Nephron progenitor cell (in vitro differentiated cells): ENCODE results near the gene SSX2IP.
A peak's percentile ranks its signal among the peaks of the same experiment; 100 is the strongest.
"Not testable (repeated sequence)": the region's sequence is repeated elsewhere in the genome, so short reads cannot be mapped to it uniquely, and the experiment has no call there.

ENCODE experiments used
- DNase-seq: peaks from one replicate; pipeline ENCODE4 v3.0.0; 2021
- H3K27ac Mint-ChIP-seq: 2 replicates; pipeline ENCODE4 v1.8.0; 2021; ENCODE audit warnings: mild to moderate bottlenecking, moderate library complexity, mixed read lengths
- H3K27me3 Mint-ChIP-seq: 2 replicates; pipeline ENCODE4 v1.8.0; 2021; ENCODE audit warnings: mild to moderate bottlenecking, low read depth, mixed read lengths; ENCODE audit not compliant: poor library complexity
- H3K36me3 Mint-ChIP-seq: 2 replicates; pipeline ENCODE4 v1.8.0; 2021; ENCODE audit warnings: low read depth, mixed read lengths
- H3K4me1 Mint-ChIP-seq: 2 replicates; pipeline ENCODE4 v1.8.0; 2021; ENCODE audit warnings: mixed read lengths
- H3K4me3 Mint-ChIP-seq: 2 replicates; pipeline ENCODE4 v1.8.0; 2021; ENCODE audit warnings: mild to moderate bottlenecking, moderate library complexity, mixed read lengths
- H3K9me3 Mint-ChIP-seq: 2 replicates; pipeline ENCODE4 v1.8.0; 2021; ENCODE audit warnings: mild to moderate bottlenecking, moderate library complexity, mixed read lengths
- TF ChIP-seq, protein P1 (sequence below): fragments of 200-600 bp; sonication (generic); IDR thresholded peaks from 2 replicates; pipeline ENCODE4 v1.5.0; 2021; ENCODE audit warnings: antibody characterized with exemption

SSX2IP gene

DNA sequence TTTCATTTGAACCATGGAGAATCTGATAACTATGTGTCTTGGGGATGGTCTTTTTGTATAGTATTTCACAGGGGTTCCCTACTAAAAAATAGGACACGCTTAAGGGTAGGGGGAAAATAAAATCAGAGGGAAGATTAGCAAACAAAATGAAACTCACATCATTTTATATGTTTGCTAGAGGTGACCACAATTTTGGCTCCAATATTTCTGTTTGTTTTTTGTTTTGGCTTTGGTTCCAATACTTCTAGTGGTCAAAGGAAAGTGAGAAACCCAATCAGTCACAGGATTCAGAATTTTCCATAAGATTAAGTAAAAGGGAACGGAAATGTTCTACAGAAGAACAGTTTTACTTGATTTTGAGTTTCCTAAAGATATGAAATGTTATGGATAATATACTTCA, 42.3 kb upstream of the SSX2IP start:
- H3K27me3 Mint-ChIP-seq = peaks cover 10% of the 10 kb centered on the region
- peaks cover 33% of the 10 kb centered on the region for H3K9me3 Mint-ChIP-seq
- H3K36me3 Mint-ChIP-seq = peaks cover 9% of the 10 kb centered on the region
- H3K4me3 Mint-ChIP-seq = no peak overlapping the region
- no peak for DNase-seq
- H3K27ac Mint-ChIP-seq = no peak overlapping the region
- H3K4me1 Mint-ChIP-seq = no peaks in the 10 kb centered on the region
- TF ChIP-seq, protein P1, sequence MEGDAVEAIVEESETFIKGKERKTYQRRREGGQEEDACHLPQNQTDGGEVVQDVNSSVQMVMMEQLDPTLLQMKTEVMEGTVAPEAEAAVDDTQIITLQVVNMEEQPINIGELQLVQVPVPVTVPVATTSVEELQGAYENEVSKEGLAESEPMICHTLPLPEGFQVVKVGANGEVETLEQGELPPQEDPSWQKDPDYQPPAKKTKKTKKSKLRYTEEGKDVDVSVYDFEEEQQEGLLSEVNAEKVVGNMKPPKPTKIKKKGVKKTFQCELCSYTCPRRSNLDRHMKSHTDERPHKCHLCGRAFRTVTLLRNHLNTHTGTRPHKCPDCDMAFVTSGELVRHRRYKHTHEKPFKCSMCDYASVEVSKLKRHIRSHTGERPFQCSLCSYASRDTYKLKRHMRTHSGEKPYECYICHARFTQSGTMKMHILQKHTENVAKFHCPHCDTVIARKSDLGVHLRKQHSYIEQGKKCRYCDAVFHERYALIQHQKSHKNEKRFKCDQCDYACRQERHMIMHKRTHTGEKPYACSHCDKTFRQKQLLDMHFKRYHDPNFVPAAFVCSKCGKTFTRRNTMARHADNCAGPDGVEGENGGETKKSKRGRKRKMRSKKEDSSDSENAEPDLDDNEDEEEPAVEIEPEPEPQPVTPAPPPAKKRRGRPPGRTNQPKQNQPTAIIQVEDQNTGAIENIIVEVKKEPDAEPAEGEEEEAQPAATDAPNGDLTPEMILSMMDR = no peak

DNA sequence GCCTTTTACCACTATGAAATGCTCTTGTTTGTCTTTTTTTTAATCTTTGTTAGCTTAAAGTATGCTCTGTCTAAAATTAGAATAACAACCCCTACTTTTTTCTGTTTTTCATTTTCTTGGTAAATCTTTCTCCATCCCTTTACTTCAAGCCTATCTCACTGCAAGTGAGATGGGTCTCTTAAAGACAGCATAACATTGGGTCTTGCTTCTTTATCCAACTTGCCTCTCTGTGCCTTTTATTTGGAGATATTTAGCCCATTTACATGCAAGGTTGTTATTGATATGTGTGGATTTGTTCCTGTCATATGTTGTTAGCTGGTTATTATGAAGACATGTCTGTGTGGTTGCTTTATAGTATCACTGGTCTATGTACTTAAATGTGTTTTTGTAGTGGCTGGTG, 41.3 kb upstream of the SSX2IP start:
- H3K36me3 Mint-ChIP-seq = peaks cover 9% of the 10 kb centered on the region
- H3K4me3 Mint-ChIP-seq = no peak overlapping the region
- H3K4me1 Mint-ChIP-seq = no peaks in the 10 kb centered on the region
- peaks cover 10% of the 10 kb centered on the region for H3K27me3 Mint-ChIP-seq
- no peak for DNase-seq
- TF ChIP-seq, protein P1 = no peak
- H3K9me3 Mint-ChIP-seq = peaks cover 33% of the 10 kb centered on the region
- H3K27ac Mint-ChIP-seq = no peak overlapping the region

DNA sequence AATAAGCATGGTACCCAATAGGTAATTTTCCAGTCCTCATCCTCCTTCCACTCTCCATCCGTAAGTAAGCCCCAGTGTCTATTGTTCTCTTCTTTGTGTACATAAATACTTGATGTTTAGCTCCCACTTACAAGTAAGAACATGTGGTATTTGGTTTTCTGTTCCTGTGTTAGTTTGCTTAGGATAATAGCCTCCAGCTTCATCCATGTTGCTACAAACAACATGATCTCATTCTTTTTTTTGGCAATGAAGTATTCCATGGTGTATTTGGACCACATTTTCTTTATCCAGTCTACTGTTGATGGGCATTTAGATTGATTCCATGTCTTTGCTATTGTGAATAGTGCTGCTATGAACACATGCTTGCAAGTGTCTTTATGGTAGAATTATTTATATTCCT, 37.5 kb upstream of the SSX2IP start:
- not testable (repeated sequence) for H3K27ac Mint-ChIP-seq, H3K4me3 Mint-ChIP-seq, H3K36me3 Mint-ChIP-seq, H3K27me3 Mint-ChIP-seq, H3K4me1 Mint-ChIP-seq, DNase-seq
- H3K9me3 Mint-ChIP-seq = peaks cover 24% of the 10 kb centered on the region

DNA sequence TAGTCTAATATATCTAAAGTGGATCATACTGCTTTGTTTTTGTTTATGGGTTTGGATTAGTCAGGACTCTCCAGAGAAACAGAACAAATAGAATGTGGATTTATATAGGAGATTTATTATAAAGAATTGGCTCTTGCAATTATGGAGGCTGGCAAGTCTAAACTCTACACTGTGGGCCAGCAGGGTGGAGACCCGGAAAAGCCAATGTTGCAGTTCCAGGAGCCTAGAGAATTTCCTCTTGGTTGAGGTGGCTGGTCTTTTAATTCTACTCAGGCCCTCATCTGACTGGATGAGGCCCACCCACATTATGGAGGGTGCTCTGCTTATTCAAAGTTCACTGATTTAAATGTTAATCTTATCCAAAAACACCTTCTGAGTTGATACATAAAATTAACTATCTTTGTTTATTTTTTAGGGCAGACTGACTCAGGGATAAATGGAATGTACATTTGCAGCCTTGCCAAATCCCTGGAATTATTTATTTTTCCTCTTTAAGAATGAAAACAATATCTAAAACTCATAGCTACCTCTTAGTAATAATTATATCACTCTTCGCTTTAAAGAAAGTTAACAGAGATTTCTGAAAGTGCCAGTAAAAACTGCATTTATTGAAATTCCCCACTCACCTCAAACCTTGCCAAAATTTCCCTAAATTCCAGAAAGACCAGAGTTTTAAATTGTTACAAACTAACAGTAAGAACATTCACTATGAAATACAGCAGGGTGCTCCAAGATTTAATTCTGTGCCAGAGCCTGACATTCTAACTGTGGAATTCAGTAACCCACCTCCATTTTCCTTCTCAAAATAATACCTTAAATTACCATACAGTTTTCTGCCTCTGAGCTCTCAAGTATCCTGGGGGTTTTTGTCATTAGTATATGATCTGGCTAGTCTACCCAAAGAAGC, 36.6 kb upstream of the SSX2IP start:
- no peak overlapping the region for H3K27ac Mint-ChIP-seq
- peaks cover 18% of the 10 kb centered on the region for H3K9me3 Mint-ChIP-seq
- no peaks in the 10 kb centered on the region for H3K4me1 Mint-ChIP-seq

DNA sequence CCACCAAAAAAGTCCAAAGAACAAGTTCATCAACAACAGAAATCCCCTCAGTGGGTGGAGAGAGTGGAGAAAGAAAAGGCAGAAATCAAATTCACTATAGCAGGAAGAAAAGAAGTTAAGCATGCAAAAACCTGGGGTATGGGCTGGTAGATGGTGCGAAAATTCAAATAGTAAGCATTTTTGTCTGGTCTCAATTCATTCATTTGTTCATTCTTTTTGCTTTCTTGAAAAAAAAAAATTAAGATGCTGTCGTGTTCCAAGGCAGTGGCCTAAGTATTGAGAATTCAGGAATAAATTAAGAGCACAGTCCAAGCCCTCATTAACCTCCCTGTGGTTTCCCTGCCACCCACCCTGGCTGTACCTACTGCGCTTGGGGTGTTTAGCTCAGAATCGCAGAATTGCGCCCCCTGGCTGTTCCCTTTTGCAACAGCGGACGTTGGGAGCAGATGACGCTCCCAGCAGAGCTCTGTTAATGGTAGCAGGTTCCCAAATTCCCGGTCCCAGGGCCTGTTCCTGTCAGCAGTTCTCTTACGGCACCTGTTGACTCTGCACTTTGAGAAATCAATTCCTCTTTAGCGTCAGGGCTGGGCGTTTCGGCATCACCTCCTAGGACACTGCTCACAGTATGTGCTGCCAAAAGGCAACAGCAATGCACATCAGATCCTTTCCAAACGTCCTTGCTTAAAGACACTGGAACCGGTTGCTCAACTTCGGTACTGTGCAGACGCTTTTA, 34.0 kb upstream of the SSX2IP start:
- peak; percentile 12 for DNase-seq
- H3K27me3 Mint-ChIP-seq = no peaks in the 10 kb centered on the region
- no peak overlapping the region for H3K4me3 Mint-ChIP-seq
- H3K36me3 Mint-ChIP-seq = no peaks in the 10 kb centered on the region
- H3K27ac Mint-ChIP-seq = no peak overlapping the region
- H3K9me3 Mint-ChIP-seq = no peaks in the 10 kb centered on the region
- peaks cover 14% of the 10 kb centered on the region for H3K4me1 Mint-ChIP-seq
- TF ChIP-seq, protein P1 = no peak

More for the DNA sequence above, 36.6 kb upstream of the SSX2IP start:
- Mint-ChIP-seq H3K36me3 (peaks cover 4% of the 10 kb centered on the region), H3K27me3 (peaks cover 3% of the 10 kb centered on the region), H3K4me3 (no peak overlapping the region)
- TF ChIP-seq, protein P1 = no peak
- no peak for DNase-seq

DNA sequence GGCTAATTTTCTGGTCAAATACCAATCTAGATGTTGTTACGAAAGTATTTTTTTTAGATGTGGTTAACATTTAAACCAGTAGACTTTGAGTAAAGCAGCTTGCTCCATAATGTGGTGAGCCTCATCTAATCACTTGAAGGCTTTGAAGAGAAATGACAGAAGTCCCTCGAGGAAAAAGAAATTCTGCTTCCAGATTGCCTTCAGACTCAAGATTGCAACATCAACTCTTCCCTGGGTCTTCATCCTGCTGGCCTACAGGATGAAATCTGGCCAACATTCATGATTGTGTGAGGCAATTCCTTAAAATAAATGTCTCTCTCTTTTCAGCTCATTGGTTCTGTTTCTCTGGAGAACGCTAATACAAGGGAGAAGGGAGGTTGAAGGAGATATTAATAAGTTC, 32.5 kb upstream of the SSX2IP start:
- no peak for DNase-seq

DNA sequence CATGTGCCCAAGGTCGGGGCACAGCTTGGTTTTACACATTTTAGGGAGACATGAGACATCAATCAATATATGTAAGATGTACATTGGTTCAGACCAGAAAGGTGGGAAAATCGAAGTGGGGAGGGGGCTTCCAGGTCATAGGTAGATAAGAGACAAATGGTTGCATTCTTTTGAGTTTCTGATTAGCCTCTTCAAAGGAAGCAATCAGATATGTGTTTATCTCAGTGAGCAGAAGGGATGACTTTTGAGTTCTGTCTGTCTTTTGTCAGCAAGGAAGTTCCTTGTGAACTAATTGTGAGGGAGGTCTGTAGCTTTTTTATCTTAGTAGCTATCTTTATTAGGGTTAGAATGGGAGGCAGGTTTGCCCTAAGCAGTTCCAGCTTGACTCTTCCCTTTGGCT, 31.6 kb upstream of the SSX2IP start:
- H3K4me1 Mint-ChIP-seq = peaks cover 14% of the 10 kb centered on the region
- not testable (repeated sequence) for DNase-seq, H3K27ac Mint-ChIP-seq, H3K4me3 Mint-ChIP-seq, H3K9me3 Mint-ChIP-seq, H3K36me3 Mint-ChIP-seq, H3K27me3 Mint-ChIP-seq

More for the DNA sequence above, 32.5 kb upstream of the SSX2IP start:
- no peaks in the 10 kb centered on the region for H3K9me3 Mint-ChIP-seq
- no peak overlapping the region for H3K27ac Mint-ChIP-seq
- no peak overlapping the region for H3K4me3 Mint-ChIP-seq
- no peaks in the 10 kb centered on the region for H3K36me3 Mint-ChIP-seq
- no peaks in the 10 kb centered on the region for H3K27me3 Mint-ChIP-seq
- peaks cover 14% of the 10 kb centered on the region for H3K4me1 Mint-ChIP-seq
- TF ChIP-seq, protein P1 = no peak
